Activated T-cell treated with anti-CD3 and anti-CD28 coated beads for 4 hours (primary cell): ENCODE data around the gene PLIN3.
"Not testable (repeated sequence)": the region's sequence is repeated elsewhere in the genome, so short reads cannot be mapped to it uniquely, and the experiment has no call there.

Experiments used
- DNase-seq: peaks from one replicate; pipeline ENCODE4 v3.0.0-alpha.2; 2020

PLIN3 gene

DNA sequence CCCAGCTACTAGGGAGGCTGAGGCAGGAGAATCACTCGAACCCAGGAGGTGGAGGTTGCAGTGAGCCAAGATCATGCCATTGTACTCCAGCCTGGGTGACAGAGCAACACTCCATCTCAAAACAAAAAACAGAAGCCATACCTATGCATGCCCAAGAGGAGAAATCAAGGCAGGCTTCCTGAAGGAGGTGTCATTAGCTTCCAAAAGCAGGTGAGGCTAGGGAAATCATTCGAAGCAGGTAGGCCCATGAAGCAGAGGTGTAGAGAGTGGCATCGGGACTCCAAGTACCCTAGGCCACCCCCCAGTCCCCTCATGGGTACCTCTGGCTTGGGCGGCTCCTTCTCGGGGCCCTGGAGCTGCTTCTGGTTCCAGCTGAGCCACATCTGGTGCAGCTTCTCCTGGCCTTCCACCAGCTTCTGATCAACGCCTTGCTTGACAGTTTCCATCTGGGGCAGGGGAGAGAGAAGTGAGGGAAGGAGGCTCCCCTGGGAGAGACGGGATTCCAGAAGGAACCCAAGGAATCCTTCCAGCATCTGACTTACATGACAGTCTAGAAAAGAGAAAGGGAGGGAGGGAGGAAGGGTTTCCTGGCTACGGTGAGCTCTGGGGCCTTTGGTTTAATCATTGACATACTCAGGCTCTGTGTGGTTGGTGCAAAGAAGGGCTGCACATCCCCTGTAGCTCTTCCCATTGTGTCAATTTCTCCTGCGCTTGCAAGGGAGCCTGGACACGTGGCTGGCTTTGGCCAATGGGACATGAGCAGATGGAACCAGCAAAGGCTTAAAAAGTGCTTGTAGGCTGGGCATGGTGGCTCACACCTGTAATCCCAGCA, 22.9 kb downstream of the PLIN3 start:
- DNase-seq, result no peak

DNA sequence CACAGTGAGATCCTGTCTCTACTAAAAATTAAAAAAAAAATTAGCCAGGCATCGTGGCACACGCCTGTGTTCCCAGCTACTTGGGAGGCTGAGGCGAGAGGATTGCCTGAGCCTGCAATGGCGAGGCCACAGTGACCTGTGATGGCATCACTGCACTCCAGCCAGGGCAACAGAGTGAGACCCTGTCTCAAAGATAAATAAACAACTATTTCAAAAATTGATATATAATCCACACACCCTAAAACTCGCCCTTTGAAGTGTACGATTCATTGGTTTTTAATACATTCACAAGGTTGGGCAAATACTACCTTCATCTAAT, 23.9 kb downstream of the PLIN3 start:
- DNase-seq, result no peak

DNA sequence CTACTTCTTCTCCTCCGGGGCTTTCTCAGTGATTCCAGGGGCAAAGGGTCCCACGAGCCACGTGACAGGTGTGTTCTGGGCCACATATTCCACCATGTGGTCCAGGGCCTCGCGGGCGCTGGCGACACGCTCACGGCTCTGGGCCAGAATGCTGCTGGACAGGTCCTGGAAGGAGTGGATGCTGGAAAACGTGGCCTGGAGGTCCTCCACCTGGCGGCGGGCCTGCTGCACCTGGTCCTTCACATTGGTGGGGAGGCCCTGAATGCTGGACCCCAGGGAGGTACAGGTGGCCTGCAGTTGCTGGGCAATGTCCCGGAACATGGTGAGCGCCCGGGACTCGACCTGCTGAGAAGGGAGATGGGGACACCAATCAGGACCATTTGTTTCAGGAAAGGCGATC, 28.3 kb downstream of the PLIN3 start:
- DNase-seq, result no peak

DNA sequence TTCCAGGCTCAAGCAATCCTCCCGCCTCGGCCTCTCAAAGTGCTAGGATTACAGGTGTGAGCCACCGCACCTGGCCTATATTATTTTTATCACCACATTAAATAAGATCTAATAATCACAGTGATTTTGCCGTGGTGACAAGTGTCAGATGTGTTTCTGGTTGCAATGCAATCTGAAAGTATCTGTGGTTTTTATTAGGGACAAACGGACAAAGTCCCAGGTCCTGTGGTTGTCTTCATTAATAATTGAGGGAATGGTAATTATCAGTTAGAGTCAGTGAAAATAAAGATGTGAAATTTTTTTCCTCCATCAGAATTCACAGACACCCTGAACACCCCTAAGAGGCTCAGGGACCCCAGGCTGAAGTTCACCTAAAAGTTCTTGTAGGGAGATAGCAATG, 34.7 kb downstream of the PLIN3 start:
- DNase-seq, result no peak

DNA sequence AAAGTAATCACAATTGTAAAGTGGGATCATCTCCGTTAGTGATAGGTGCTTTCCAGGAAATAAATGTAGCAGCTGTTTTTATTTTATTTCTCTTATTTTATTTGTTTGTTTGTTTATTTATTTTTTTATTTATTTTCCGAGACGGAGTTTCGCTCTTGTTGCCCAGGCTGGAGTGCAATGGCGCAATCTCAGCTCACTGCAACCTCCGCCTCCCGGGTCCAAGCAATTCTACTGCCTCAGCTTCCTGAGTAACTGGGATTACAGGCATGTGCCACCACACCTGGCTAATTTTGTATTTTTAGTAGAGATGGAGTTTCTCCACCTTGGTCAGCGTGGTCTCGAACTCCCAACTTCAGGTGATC, 35.5 kb downstream of the PLIN3 start:
- not testable (repeated sequence) for DNase-seq

DNA sequence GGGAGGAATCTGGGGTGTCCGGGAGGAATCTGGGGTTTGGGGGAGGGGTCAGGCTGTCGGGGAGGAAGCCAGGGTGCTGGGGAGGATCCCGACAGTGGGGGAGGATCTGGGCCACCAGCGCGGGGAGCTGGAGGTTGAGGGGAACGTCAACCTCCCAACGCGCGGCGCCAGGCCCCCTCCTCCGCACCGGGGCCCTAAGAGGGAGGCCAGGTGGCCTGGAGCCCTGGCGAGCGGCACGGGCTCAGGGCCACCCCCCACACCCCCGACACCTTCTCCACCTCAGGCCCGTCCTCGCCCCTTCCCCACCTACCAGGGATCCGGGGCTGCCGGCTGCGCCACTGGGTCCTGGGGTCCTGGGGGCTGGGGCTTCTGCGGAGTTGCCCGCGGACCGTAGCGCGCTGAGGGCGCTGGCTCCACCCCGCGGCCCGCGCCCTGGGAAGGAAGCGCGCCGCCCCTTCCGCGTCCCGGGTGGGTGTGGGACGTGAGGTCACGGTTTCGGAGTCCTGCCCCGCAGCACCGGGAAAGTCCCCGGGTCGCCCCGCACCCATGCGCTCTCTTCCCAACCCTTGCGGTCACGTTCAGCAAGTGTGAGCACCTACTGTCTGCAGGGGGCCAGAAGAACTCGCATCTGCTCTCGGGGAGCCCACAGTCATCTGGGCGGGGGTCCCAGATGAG, 36.0 kb downstream of the PLIN3 start, which contains the start of gene TICAM1:
TSS of gene TICAM1 (minus strand) at position 409 of the 675 bp plus-strand sequence. CDS start 13,335 bp downstream, outside the sequence.
- DNase-seq, result peak; percentile 80

DNA sequence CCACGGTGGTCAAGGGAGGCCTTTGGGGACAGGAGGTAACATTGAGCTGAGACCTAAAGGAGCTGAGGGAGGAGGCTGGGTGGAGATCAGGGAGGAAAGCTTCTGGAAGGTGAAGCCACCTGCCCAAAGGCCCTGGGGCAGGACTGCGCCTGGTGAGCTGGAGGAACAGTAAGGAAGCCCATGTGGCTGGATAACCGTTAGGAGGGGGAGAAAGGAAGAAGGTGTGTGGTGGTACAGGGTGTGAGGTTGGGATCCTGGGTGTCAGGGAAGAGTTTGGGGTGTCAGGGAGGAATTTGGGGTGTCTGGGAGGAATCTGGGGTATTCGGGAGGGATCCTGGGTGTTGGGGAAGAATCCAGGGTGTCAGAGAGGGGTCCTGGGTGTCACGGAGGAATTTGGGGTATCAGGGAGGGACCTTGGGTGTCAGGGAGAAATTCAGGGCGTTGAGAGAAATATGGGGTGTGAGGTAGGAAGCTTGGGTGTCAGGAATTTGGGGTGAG, 36.6 kb downstream of the PLIN3 start:
- DNase-seq, result no peak

DNA sequence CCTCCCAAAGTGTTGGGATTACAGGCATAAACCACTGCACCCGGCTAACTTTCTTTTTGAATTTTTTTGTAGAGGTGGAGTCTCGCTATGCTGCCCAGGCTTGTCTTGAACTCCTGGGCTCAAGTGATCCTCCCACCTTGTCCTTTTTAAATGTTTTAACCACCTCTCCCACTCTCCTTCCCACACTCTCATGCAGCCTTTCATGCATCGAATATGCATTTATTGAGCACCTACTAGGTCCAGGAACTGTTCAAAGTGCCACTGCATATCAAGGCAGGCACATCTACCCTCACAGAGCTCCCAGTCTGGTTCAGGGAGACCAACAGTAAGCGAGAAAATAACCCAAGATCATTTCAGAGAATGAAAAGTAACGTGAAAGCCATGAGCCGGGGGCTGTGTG, 37.1 kb downstream of the PLIN3 start:
- DNase-seq, result no peak

DNA sequence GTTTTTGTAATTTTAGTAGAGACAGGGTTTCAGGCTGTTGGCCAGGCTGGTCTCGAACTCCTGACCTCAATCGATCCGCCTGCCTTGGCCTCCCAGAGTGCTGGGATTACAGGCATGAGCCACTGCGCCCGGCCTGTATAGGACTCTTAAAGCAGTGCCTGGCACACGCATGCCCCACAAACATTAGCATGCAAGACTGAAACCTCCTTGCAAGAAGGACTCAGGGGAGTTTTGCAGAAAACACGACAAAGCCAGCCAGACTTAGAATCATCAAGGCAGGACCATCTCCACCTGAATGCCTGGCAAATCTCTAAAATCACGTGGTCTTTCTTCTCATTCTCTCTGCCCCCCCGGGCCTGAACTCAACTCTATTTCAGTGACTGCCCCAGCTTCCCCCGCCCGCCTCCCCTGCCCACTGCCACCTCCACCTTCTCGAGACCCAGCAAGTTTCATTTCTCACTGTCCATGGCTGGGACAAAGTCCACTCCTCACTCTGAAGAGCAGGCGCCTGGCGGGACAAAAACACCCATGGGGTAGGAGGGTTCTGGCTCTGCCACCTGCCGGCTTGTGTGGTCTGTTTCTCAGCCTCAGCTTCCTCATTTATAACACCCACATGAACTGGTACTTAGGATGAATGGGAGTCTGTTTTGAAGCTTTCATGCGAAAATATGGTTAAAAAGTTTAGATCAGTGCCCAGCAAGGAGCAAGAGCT, 38.3 kb downstream of the PLIN3 start:
- DNase-seq, result no peak

DNA sequence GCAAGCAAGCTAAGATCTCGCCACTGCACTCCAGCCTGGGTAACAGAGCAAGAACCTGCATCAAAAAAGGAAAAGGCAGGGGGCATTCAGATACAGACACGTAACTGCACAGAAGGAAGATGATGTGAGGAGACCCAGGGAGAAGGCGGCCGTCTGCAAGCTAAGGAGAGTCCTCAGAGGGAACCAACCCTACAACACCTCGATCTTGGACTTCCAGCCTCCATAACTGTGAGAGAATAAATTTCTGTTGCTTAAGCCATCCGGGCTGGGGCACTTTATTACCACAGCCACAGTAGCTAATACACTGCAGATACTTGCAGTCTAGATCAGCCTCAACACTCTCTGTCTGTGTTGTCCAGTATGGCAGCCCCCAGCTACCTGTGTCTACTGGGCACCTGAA, 43.9 kb downstream of the PLIN3 start:
- no peak for DNase-seq

DNA sequence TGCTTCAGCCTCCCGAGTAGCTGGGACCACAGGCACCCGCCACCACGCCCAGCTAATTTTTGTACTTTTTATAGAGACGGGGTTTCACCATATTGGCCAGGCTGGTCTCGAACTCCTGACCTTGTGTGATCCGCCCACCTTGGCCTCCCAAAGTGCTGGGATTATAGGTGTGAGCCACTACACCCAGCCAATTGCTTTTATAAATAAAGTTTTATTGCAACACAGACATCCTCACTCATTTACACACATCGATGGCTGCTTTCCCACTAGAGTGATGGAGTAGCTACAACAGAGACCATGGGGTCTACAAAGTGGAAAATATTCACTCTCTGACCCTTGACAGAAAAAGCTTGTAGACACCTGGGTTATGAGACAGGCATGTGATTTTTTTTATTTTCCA, 45.1 kb downstream of the PLIN3 start:
- DNase-seq, result not testable (repeated sequence)

DNA sequence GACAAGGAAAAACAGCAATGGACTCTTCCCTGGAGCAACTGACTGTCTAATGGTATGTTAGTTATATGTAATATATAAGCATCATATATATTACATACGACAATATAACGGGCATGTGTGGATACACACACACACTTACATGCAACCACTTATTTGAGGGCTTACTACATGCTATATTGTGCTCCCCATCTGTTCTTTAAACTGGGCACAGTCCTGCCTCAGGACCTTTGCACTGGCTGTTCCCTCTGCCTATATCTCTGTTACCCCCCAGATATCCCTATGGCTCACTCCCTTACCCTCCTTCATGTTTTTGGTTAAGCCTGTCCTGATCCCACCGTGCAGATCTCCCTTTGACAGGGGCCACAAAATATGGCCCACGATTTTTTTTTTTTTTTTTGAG, 46.2 kb downstream of the PLIN3 start:
- DNase-seq, result no peak

DNA sequence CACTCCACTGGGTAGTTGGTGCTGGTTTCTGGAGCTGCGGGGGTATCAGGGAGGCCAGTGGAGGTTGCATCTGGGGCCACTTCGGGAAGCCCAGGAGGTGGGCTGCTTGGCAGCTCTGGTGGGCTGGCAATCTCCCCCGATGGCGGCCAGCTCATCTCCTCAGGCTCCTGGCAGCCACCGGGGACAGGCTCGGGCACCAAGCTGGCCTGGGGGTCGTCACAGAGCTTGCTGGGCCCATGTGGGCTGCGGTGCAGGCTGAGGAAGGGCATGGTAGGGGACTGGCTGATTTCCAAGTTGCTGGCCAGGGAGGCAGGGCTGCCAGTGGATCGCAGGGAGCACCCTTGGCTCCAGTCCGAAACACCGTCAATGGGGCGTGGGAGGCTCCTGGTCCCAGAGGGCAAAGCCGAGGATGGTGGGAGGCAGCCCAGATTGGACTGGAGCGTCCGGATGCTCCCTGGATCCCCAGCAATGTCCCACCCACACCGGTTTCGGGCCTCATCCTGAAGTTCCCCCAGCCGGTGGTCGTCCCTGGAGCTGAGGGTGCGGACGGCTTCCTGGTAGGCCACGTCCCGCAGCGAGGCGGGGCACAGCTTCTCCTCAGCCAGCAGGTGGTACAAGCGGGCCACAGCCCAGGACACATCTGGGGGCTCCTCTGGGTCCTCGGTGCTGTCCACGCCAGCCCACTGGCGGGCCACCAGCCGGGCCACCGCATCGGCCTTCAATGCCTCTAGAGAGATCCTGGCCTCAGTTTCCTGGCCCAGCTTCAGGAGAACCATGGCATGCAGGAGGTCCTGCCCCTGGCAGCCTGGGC, 49.8 kb downstream of the PLIN3 start:
- no peak for DNase-seq

DNA sequence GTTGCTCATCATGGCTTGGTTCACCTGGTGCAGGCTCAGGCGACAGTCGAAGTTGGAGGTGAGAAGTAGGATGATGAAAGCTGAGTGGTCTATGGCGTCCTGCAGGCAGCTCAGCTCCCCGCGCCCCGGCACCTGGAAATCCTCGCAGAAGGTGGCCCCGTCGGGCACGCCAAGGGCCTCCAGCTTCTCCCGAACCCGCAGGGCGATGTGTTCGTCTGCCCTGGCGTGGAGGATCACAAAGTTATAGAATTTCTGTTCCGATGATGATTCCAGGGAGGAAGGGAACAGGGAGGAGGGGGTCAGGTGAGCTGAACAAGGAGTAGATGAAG, 50.6 kb downstream of the PLIN3 start:
- no peak for DNase-seq

DNA sequence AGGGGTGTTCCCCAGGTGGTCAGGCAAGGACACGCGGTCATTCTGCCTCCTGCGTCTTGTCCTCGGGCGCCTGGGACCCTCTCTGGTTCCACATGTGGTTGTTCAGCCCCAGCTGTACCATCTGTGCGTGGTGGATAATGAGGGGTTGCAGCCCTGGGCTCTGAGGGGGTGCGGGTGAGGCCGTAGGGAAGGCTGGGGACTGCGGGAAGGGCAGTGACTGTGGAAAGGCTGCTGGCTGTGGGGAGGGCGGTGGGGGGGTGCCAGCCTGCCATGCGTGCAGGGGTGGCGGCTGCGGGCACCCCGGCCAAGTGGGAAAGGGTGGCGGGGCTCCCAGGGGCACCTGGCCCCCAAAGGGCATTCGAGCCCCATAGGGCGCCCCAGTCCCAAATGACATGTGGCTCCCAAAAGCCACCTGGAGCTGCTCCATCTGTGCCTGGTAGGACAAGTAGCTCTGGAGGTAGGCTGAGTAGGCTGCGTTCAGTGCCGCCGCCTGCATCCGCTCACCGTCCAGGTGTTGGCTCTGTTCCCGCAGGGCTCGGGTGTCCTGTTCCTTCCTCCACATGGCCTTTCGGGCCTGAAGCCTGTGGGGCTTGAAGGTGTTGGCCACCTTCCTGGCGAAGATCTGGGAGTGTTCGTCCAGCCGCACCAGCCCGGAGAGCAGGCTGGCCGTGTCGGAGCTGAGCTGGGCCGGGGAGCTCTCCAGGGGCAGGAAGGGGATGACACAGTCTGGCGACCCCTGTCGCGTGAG, 51.1 kb downstream of the PLIN3 start:
- DNase-seq, result no peak

DNA sequence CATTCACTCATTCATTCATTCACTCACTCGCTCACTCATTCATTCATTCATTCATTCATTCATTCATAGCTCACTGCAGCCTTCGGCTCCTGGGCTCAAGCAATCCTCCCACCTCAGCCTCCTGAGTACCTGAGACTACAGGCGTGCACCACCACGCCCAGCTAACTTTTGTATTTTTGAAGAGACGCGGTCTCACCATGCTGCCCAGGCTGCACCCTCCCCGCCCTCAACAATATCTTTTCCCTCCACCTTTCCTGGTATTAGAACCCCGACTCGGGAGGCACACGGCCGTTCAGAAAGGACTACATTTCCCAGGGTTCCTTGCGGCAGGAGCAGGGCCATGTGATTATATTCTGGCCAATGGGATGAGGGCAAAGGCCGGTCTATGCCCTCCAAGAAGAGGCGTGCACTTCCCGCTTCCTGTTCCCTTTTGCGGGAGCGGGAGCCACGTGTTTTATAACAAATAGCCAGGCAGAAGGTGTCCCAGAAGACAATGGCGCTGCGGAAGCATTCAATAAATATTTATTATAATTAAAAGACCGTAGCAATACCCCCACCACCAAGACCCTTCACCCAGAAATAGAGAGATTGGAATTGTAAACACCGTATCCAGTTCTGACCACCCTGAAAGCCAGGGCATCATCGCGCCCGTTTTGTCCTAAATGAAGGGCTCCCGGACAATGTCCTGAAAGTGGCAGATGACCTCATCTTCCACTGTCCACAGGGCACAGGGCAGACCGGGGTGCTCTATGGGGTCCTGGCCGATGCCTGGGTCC, 51.9 kb downstream of the PLIN3 start:
- DNase-seq, result peak; percentile 65

DNA sequence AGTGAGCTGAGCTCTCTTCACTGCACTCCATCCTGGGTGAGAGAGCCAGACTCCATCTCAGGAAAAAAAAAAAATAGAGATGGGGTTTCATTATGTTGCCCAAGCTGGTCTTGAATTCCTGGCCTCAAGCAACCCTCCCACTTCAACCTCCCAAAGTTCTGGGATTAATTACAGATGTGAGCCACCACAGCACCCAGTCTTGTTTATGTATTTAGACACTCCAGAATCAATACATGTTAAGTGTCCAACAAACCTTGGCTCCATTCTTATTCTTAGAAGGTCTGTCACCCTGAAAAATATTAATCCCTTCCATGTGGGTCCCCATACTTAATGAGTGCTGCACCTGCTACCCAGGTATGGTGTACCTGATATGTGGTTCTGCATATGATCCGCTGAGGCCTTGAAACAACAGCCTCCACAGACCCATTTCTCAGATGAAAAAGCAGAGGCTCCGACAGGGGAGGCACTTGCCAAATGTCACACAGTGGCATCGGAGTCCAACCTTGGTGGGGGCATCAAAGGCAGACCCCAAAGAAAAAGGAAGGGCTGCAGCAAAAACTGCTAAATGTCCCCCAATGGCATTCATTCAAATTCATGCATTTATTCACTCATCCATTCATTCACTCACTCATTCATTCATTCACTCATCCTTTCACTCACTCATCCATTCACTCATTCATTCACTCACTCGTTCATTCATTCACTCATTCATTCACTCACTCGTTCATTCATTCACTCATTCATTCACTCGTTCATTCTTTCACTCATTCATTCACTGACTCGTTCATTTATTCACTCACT, 52.6 kb downstream of the PLIN3 start:
- DNase-seq, result no peak

DNA sequence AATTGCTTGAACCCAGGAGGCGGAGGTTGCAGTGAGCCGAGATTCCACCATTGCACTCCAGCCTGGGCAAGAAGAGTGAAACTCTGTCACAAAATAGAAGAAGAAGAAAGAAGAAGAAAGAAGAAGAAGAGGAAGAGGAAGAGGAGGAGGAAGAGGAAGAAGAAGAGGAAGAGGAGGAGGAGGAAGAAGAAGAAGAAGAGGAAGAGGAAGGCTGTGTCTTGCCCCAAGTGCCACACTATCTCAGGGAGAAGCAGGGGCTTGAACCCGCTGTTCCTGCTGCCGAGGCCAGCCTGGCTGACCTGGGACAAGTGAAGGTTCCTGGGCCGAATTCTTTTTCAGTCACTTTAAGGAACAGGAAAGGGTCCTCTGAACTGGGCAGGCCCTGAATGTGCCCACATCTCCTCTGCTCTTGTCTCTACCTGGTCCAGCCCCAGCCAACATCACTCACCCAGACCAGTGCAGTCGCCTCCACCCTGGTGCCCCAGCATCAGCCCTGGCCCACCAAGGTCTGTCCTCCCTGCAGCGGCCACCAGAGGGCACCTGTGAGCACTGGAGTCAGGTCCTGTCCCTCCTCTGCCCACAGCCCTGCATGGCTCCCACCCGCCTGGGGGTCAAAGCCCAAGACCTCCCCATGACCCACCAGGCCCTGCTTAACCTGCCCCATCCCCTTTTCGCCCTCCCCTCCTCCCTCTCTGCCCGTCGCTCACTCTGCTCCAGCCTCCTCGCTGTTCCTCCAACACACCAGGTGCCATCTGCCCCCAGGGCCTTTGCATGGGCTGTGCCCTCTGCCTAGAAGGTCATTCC, 55.9 kb downstream of the PLIN3 start:
- DNase-seq, result peak; percentile 89

DNA sequence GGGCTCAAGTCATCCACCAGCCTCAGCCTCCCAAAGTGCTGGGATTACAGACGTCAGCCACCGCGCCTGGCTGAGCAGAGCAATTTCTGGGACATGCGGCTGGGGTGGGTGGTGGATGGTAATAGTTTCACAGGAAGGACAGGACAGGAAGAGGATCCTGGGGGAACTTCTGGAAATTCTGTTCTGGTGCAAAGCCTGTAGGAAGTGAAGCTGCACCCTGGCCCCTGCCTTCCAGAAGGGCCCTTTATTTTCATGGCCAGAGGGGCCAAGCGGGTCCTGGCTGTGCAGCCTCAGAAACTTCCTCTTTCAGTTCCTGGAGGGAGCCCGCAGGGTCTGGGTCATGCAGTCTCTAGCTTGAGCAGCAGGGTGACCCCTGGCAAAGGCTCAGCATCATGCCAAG, 60.3 kb downstream of the PLIN3 start:
- no peak for DNase-seq

DNA sequence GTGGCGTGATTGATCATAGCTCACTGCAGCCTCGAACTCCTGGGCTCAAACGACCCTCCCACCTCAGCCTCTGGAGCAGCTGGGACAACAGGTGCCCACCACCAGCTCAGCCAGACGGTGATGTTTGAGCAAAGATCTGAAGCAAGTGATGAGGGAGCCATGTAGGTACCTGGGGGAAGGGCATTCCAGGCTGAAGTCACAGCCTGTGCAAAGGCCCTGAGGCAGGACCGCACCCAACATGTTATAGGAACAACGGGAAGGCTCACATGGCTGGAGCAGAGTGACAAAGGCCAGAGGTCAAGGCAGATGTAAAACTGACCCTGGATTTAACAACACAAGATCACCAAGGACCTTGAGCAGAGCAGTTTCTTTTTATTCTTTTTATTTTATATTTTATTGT, 61.1 kb downstream of the PLIN3 start:
- no peak for DNase-seq
